Thyroid gland (tissue), 4 donors: ENCODE data around the gene HPCAL1. TPM values are rescaled to one million over a fixed set of nuclear protein-coding genes. Genes with fewer than 3 reads are reported as not detected.
A peak's percentile ranks its signal among the peaks of the same experiment; 100 is the strongest.

Experiments
- DNase-seq, 2 donors: peaks; one replicate each; pipeline ENCODE4 v3.0.0-alpha.2; 2019
- H3K27ac ChIP-seq, 3 donors: fragments of 200-600 bp; sonication (generic); 1 replicate in 2 of 3; 2 replicates in 1 of 3; pipeline ENCODE4 v1.5.1; 2016 to 2019; ENCODE audit warnings: mild to moderate bottlenecking in 1 of 3, moderate library complexity in 1 of 3
- H3K27me3 ChIP-seq: fragments of 200-600 bp; sonication (generic); one replicate; pipeline ENCODE4 v1.5.1; 2019
- H3K36me3 ChIP-seq, 2 donors: fragments of 200-600 bp; sonication (generic); one replicate each; pipeline ENCODE4 v1.5.1; 2016 to 2019
- H3K4me1 ChIP-seq, 2 donors: fragments of 200-600 bp; sonication (generic); one replicate each; pipeline ENCODE4 v1.5.1; 2017 to 2019
- H3K4me3 ChIP-seq, 3 donors: fragments of 200-600 bp; sonication (generic); replicated peaks in 1 of 3; 1 replicate in 2 of 3; 2 replicates in 1 of 3; pipeline ENCODE4 v1.5.1; 2016; ENCODE audit warnings: mild to moderate bottlenecking in 1 of 3
- H3K9me3 ChIP-seq: fragments of 200-600 bp; sonication (generic); one replicate; pipeline ENCODE4 v1.5.1; 2017
- POLR2A ChIP-seq, 2 donors: fragments of 450-650 bp; IDR thresholded peaks; one replicate each; pipeline ENCODE4 v1.6.1; 2017; ENCODE audit warnings: antibody characterized with exemption in 2 of 2, mild to moderate bottlenecking in 2 of 2, moderate library complexity in 1 of 2
- WGBS, 2 donors: methylation state at CpG; one replicate each; pipeline ENCODE4 v1.1.5; 2017; 5-methylcytosine and 5-hydroxymethylcytosine counted together
- intact Hi-C: fragments of 100-400 bp; cut with DNase I; formaldehyde crosslinking; loops from one replicate; pipeline ENCODE4 v1.15.1; 2023
- total RNA-seq, 4 donors: library from RNA; depleted of rRNA; stranded (reverse); fragments of >200 nt; gene quantifications; one replicate each; pipeline ENCODE4 v1.2.3, GENCODE V29; 2016
- TF ChIP-seq, protein P1 (sequence below), 6 experiments: fragments of 200-600 bp in 3 of 6; fragments of 450-650 bp in 3 of 6; sonication (generic) in 3 of 6; IDR thresholded peaks; one replicate each; pipeline ENCODE4 v1.5.1; 2016 to 2019; ENCODE audit warnings: antibody characterized with exemption in 6 of 6, mild to moderate bottlenecking in 2 of 6, inconsistent platforms in 1 of 6, moderate library complexity in 1 of 6

Gene HPCAL1
- total RNA-seq, 4 donors from 2014 or later = 39.9 to 84.2 (median 64.8) TPM

GRCh38 chr2:10385501-10385900 lies 82.8 kb downstream of the HPCAL1 start:
- Histone ChIP-seq H3K4me3 (no peak overlapping the region), H3K36me3 (no peaks in the 10 kb centered on the region), H3K27me3 (no peaks in the 10 kb centered on the region), H3K27ac (no peak overlapping the region), H3K9me3 (no peaks in the 10 kb centered on the region), H3K4me1 (peaks cover 28 to 63% of the 10 kb centered on the region in 2 donors)
- intact Hi-C loops = no loop called here
- no peak for DNase-seq
- no peak for TF ChIP-seq POLR2A (IDR thresholded peaks at IDR 0.05)
- TF ChIP-seq, protein P1, sequence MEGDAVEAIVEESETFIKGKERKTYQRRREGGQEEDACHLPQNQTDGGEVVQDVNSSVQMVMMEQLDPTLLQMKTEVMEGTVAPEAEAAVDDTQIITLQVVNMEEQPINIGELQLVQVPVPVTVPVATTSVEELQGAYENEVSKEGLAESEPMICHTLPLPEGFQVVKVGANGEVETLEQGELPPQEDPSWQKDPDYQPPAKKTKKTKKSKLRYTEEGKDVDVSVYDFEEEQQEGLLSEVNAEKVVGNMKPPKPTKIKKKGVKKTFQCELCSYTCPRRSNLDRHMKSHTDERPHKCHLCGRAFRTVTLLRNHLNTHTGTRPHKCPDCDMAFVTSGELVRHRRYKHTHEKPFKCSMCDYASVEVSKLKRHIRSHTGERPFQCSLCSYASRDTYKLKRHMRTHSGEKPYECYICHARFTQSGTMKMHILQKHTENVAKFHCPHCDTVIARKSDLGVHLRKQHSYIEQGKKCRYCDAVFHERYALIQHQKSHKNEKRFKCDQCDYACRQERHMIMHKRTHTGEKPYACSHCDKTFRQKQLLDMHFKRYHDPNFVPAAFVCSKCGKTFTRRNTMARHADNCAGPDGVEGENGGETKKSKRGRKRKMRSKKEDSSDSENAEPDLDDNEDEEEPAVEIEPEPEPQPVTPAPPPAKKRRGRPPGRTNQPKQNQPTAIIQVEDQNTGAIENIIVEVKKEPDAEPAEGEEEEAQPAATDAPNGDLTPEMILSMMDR (IDR thresholded peaks at IDR 0.05) = no peak
- 90 to 91% methylated on average over 15 to 17 of the region's 17 CpGs for WGBS, 2 donors

DNA sequence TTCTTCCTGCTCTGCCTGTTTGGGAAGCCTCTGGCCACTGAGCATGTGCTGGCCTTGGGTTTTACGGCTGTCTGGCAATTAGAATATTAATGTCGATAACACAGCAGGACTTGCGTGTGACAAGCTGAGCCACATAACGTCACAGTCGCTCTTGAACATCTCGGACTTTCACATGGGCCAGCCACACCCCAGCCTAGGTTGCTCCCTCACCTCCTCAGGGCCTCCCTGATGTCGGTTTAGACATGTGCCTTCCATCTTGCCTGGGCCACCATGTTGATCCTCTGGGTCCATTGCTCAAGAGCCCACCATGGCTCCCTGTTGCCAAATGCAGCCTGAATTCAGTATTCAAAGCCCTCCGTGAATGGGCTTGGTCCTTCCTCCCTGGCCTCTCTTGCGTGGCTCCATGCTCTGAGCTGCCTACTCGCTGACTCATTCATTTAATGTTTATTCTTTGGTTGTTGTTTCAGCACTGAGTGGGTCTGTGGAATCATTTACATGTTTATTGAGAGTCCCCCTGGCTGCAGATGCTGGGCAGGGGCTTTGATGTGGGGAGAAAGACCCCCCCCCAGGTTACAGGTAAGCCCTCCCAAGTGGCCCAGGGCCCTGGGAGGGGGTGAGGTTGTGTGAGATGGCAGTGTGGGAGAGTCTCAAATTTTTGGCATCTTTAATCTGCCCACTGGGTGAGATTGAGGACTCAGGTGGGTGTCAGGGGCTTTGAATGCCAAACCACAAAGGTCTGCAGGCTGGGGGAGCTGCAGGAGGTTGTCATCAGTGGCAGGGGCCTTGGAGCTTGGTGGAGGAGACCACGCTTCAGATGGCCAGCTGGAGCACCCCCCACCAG lies 83.4 kb downstream of the HPCAL1 start:
- DNase-seq = no peak
- intact Hi-C loops = no loop called here
- TF ChIP-seq POLR2A (IDR thresholded peaks at IDR 0.05) = no peak
- TF ChIP-seq, protein P1 (IDR thresholded peaks at IDR 0.05) = no peak
- no peak overlapping the region for H3K27ac ChIP-seq
- H3K36me3 ChIP-seq = no peaks in the 10 kb centered on the region
- 90 to 94% methylated on average over 11 of the region's 11 CpGs for WGBS, 2 donors
- no peaks in the 10 kb centered on the region for H3K9me3 ChIP-seq
- peaks cover 22 to 56% of the 10 kb centered on the region in 2 donors for H3K4me1 ChIP-seq
- H3K27me3 ChIP-seq = no peaks in the 10 kb centered on the region
- H3K4me3 ChIP-seq = no peak overlapping the region

GRCh38 chr2:10387033-10387432 lies 84.3 kb downstream of the HPCAL1 start:
- H3K4me3 ChIP-seq = no peak overlapping the region
- peak; percentile 73 to 80 for DNase-seq
- TF ChIP-seq, protein P1 (IDR thresholded peaks at IDR 0.05) = no peak
- TF ChIP-seq POLR2A (IDR thresholded peaks at IDR 0.05) = no peak
- H3K4me1 ChIP-seq = peaks cover 13 to 49% of the 10 kb centered on the region in 2 donors
- H3K36me3 ChIP-seq = no peaks in the 10 kb centered on the region
- H3K27ac ChIP-seq = no peak overlapping the region
- intact Hi-C loops = no loop called here
- H3K9me3 ChIP-seq = no peaks in the 10 kb centered on the region
- WGBS, 2 donors = 69 to 72% methylated on average over 10 to 11 of the region's 14 CpGs
- H3K27me3 ChIP-seq = no peaks in the 10 kb centered on the region

DNA sequence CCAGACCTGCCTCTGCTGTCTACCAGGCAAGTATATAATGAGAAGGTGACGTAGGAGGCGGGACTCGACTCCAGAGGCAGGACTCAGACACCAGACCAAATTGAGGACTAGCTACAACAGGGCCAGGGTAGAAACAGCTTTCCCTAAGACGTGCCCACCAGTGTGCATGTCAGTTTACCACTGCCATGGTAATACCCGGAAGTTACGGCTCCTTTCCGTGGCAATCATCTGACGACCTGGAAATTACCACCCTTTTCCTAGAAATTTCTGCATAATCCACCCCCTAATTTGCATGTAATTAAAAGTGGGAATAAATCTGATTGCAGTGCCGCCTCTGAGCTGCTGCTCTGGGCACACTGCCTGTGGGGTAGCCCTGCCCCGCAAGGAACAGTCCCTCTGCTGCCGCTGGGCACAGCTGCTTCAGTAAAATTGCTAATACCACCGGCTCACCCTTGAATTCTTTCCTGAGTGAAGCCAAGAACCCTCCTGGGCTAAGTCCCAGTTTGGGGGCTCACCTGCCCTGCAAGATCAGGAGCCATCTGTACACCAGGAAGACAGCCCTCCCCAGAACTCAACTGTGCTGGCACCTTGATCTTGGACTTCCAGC lies 86.4 kb downstream of the HPCAL1 start:
- H3K27me3 ChIP-seq = no peaks in the 10 kb centered on the region
- no peak overlapping the region for H3K4me3 ChIP-seq
- no peaks in the 10 kb centered on the region for H3K36me3 ChIP-seq
- WGBS, 2 donors = 94 to 97% methylated on average over 12 of the region's 12 CpGs
- no peak for DNase-seq
- peaks cover 0 to 39% of the 10 kb centered on the region in 2 donors for H3K4me1 ChIP-seq
- TF ChIP-seq, protein P1 (IDR thresholded peaks at IDR 0.05) = no peak
- no peaks in the 10 kb centered on the region for H3K9me3 ChIP-seq
- intact Hi-C loops = no loop called here
- H3K27ac ChIP-seq = no peak overlapping the region

GRCh38 chr2:10389573-10389972 lies 86.9 kb downstream of the HPCAL1 start:
- Histone ChIP-seq H3K4me1 (peaks cover 0 to 39% of the 10 kb centered on the region in 2 donors), H3K27ac (no peak overlapping the region)

More at GRCh38 chr2:10389573-10389972, 86.9 kb downstream of the HPCAL1 start:
- WGBS, 2 donors = 83% methylated on average over 5 of the region's 5 CpGs
- intact Hi-C loops = no loop called here
- Histone ChIP-seq H3K4me3 (no peak overlapping the region), H3K9me3 (no peaks in the 10 kb centered on the region), H3K27me3 (no peaks in the 10 kb centered on the region), H3K36me3 (no peaks in the 10 kb centered on the region)
- TF ChIP-seq, protein P1 (IDR thresholded peaks at IDR 0.05) = no peak
- no peak for TF ChIP-seq POLR2A (IDR thresholded peaks at IDR 0.05)
- DNase-seq = no peak
